ENCODE measurements around the gene GALNT18.

GALNT18 gene

GRCh38 chr11:11345099-11345498 is 276.7 kb downstream of the GALNT18 start:
- DNase-seq (ENCODE audit: extremely low read depth, low read depth) = no peak
- H3K4me3 ChIP-seq (replicated peaks; ENCODE audit: low read depth, low read length) = no peak overlapping the region
- TF ChIP-seq CTCF (IDR thresholded peaks at IDR 0.05; ENCODE audit: low read depth, low read length, missing control alignments) = no peak

GRCh38 chr11:11344045-11344444 is 277.8 kb downstream of the GALNT18 start:
- DNase-seq (ENCODE audit: extremely low read depth, low read depth) = no peak
- H3K4me3 ChIP-seq (replicated peaks; ENCODE audit: low read depth, low read length) = no peak overlapping the region
- TF ChIP-seq CTCF (IDR thresholded peaks at IDR 0.05; ENCODE audit: low read depth, low read length, missing control alignments) = no peak

DNA sequence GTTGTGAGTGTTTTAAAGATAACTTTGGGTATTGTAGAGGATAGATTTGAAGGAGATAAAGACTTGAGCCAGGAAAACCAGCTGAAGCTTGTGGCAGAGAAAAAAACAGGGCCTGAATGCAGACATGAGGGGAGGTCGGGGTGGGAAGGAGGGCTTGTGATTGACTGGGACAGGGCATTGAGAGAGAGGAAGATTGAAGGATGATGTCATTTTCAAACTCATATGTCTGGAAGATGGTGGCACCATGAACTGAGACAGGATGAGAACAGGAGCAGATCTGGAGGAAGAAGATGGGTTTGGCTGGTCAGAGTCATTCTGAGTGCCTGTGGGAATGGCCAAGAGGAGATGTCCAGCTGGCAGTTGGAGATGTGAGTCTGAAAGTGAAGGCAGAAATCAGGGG is 283.5 kb downstream of the GALNT18 start:
- DNase-seq (ENCODE audit: extremely low read depth, low read depth) = no peak
- TF ChIP-seq CTCF (IDR thresholded peaks at IDR 0.05; ENCODE audit: low read depth, low read length, missing control alignments) = no peak
- no peak overlapping the region for H3K4me3 ChIP-seq (replicated peaks; ENCODE audit: low read depth, low read length)

- no peak for DNase-seq (ENCODE audit: extremely low read depth, low read depth)
- H3K4me3 ChIP-seq (replicated peaks; ENCODE audit: low read depth, low read length) = no peak overlapping the region
- no peak for TF ChIP-seq CTCF (IDR thresholded peaks at IDR 0.05; ENCODE audit: low read depth, low read length, missing control alignments)
These were observed 285.1 kb downstream of the GALNT18 start for GRCh38 chr11:11336664-11337063.

- no peak for DNase-seq (ENCODE audit: extremely low read depth, low read depth)
- TF ChIP-seq CTCF (IDR thresholded peaks at IDR 0.05; ENCODE audit: low read depth, low read length, missing control alignments) = no peak
- H3K4me3 ChIP-seq (replicated peaks; ENCODE audit: low read depth, low read length) = no peak overlapping the region
These were observed 286.8 kb downstream of the GALNT18 start for GRCh38 chr11:11335043-11335442.

- no peak for TF ChIP-seq CTCF (IDR thresholded peaks at IDR 0.05; ENCODE audit: low read depth, low read length, missing control alignments)
- no peak for DNase-seq (ENCODE audit: extremely low read depth, low read depth)
- H3K4me3 ChIP-seq (replicated peaks; ENCODE audit: low read depth, low read length) = no peak overlapping the region
These were observed 287.2 kb downstream of the GALNT18 start for GRCh38 chr11:11334607-11335006.

DNA sequence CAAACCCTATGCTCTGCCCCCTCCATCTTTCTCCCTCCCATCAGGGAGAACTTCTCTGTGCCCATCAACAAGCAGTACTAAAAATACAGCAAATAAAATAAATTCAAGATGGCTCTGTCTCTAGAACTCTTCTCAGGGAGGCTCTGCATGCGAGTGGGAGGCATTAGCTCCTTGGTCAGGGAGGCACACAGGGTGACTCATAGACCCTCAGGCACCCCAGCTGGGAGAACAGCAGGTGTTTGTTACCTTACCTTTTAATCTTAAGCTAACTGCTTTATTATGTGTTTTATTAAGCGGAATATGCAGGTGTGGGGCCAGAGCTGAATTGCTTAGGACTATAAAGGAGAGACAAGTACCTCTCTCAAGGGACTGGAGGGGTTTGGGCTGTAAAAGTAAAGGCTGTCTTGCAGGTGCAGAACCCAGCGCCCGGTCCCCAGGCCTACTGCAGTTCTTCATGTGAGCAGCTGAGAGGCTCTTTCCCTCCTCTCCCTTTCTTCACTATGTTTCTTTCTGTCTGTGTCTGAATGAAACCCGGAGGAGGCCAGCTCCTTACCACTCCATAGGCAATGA is 289.6 kb downstream of the GALNT18 start:
- DNase-seq (ENCODE audit: extremely low read depth, low read depth) = no peak
- TF ChIP-seq CTCF (IDR thresholded peaks at IDR 0.05; ENCODE audit: low read depth, low read length, missing control alignments) = no peak
- no peak overlapping the region for H3K4me3 ChIP-seq (replicated peaks; ENCODE audit: low read depth, low read length)

Data from HFF-Myc (cell line).